ENCODE results near the gene FAM124A. TPM values are rescaled to one million over a fixed set of nuclear protein-coding genes. Genes with fewer than 3 reads are reported as not detected.

The FAM124A gene
- total and polyA plus RNA-seq, 2 donors (not counting 3 experiments of a cell fraction or from before 2014, with no cell fraction given), result 3.8 to 9.9 TPM

- no peaks in the 10 kb centered on the region for H3K79me2 ChIP-seq (ENCODE audit: control insufficient read depth, insufficient read depth, low read length)
- no peaks in the 10 kb centered on the region for H3K27me3 ChIP-seq (ENCODE audit: control insufficient read depth in 2 of 2, insufficient read depth in 2 of 2, low read length in 2 of 2)
- peak; percentile 85 for FAIRE-seq
- no TSS peak for BruUV-seq (replicated peaks)
- peaks cover 10% of the 10 kb centered on the region for H3K4me1 ChIP-seq (ENCODE audit: control insufficient read depth, extremely low read depth, insufficient read depth, low read length)
- peaks cover 0 to 3% of the 10 kb centered on the region in 2 experiments for H3K36me3 ChIP-seq (ENCODE audit: control insufficient read depth in 2 of 2, extremely low read depth in 1 of 2, insufficient read depth in 2 of 2, low read length in 2 of 2)
- H3K9me1 ChIP-seq (replicated peaks; ENCODE audit: control insufficient read depth, extremely low read depth, insufficient read depth, low read length), result no peaks in the 10 kb centered on the region
- ChIA-PET POLR2A (no interaction called here), CTCF (interaction anchor here (2.5 kb wide), 1 partner anchor 9 kb away, joined by 9 read pairs; no protein-coding TSS in a partner anchor)
- H2AFZ ChIP-seq (ENCODE audit: low read depth, low read length), result no peak overlapping the region
- no peaks in the 10 kb centered on the region for H4K20me1 ChIP-seq (replicated peaks; ENCODE audit: control insufficient read depth, extremely low read depth, insufficient read depth, low read length)
- dilution Hi-C loops (cut with MboI; ENCODE audit: extremely low pct_ligation_motif_present, low sequenced_read_pairs), result no loop called here
- intact Hi-C loops (cut with micrococcal nuclease), result no loop called here
- peak; percentile 72 for DNase-seq (ENCODE audit: low read depth, low spot score)
- no peak for TF ChIP-seq POLR2AphosphoS5 (IDR thresholded peaks at IDR 0.05; ENCODE audit: insufficient read depth, low read depth, low read length)
- TF ChIP-seq FOS (IDR thresholded peaks at IDR 0.05; ENCODE audit: borderline replicate concordance, insufficient read depth, low read length), result no peak
- TF ChIP-seq CTCF (IDR thresholded peaks at IDR 0.05; ENCODE audit: extremely low read depth in 1 of 2, insufficient read depth in 1 of 2, low read depth in 1 of 2, low read length in 2 of 2), result no peak
- no peak for TF ChIP-seq POLR2A (IDR thresholded peaks at IDR 0.05; ENCODE audit: low read depth, low read length)
- TF ChIP-seq MAX (IDR thresholded peaks at IDR 0.05; ENCODE audit: insufficient read depth, insufficient read length), result no peak
- TF ChIP-seq GATA2 (IDR thresholded peaks at IDR 0.05; ENCODE audit: insufficient read depth, insufficient read length, low read depth, low read length), result no peak
- no peak for TF ChIP-seq EZH2 (IDR thresholded peaks at IDR 0.05; ENCODE audit: borderline replicate concordance, low read depth, low read length, severe bottlenecking)
- no peak for TF ChIP-seq JUN (IDR thresholded peaks at IDR 0.05; ENCODE audit: borderline replicate concordance, insufficient read depth, insufficient read length, low read depth)
- TF ChIP-seq MYC (IDR thresholded peaks at IDR 0.05; ENCODE audit: low read depth, low read length), result no peak
- H3K4me3 ChIP-seq (replicated peaks in 1 of 3; ENCODE audit: insufficient read depth in 1 of 3, low read depth in 1 of 3, low read length in 3 of 3), result no peak overlapping the region
- H3K9ac ChIP-seq (replicated peaks; ENCODE audit: extremely low read depth, insufficient read depth, low read length), result no peak overlapping the region
- H3K27ac ChIP-seq (ENCODE audit: insufficient read depth, low read depth, low read length), result peak overlapping the region; percentile 38
- H3K4me2 ChIP-seq (ENCODE audit: insufficient read depth, low read length), result peak overlapping the region; percentile 46
- H3K9me3 ChIP-seq (replicated peaks; ENCODE audit: control insufficient read depth, insufficient read depth, low read length), result no peaks in the 10 kb centered on the region
Measured at GRCh38 chr13:51276636-51277035, 54.4 kb downstream of the FAM124A start.

All from endothelial cell of umbilical vein (primary cell).